Vagina (tissue), 2 donors: ENCODE data around the gene ADAMTS17. TPM values are rescaled to one million over a fixed set of nuclear protein-coding genes. Genes with fewer than 3 reads are reported as not detected.

Experiments
- DNase-seq, 2 donors: peaks; one replicate each; pipeline ENCODE4 v3.0.0-alpha.2; 2017; ENCODE audit errors: extremely low spot score in 2 of 2
- H3K27ac ChIP-seq: fragments of 200-600 bp; sonication (generic); one replicate; pipeline ENCODE4 v1.5.1; 2019
- H3K27me3 ChIP-seq: fragments of 200-600 bp; sonication (generic); one replicate; pipeline ENCODE4 v1.5.1; 2019
- H3K36me3 ChIP-seq, 2 donors: fragments of 200-600 bp; sonication (generic); one replicate each; pipeline ENCODE4 v1.5.1; 2017 to 2019
- H3K4me1 ChIP-seq: fragments of 200-600 bp; sonication (generic); one replicate; pipeline ENCODE4 v1.5.1; 2019
- H3K4me3 ChIP-seq, 2 donors: fragments of 200-600 bp; sonication (generic); 1 replicate in 1 of 2; 2 replicates in 1 of 2; pipeline ENCODE4 v1.5.1; 2016 to 2019
- H3K9me3 ChIP-seq: fragments of 200-600 bp; sonication (generic); one replicate; pipeline ENCODE4 v1.5.1; 2019
- POLR2A ChIP-seq, 2 donors: fragments of 450-650 bp; IDR thresholded peaks; one replicate each; pipeline ENCODE4 v1.6.1; 2017; ENCODE audit warnings: antibody characterized with exemption in 2 of 2, mild to moderate bottlenecking in 2 of 2, moderate library complexity in 2 of 2
- POLR2AphosphoS5 ChIP-seq, 2 donors: sonication (generic); formaldehyde crosslinking; IDR thresholded peaks; one replicate each; pipeline ENCODE4 v1.9.0; 2017; ENCODE audit warnings: antibody characterized with exemption in 2 of 2, mild to moderate bottlenecking in 2 of 2, low read depth in 1 of 2; ENCODE audit not compliant: insufficient read depth in 1 of 2
- intact Hi-C: fragments of 100-400 bp; cut with DNase I; formaldehyde crosslinking; loops from one replicate; pipeline ENCODE4 v1.15.1; 2023
- total RNA-seq: library from RNA; depleted of rRNA; stranded (reverse); fragments of >200 nt; gene quantifications from one replicate; pipeline ENCODE4 v1.2.3, GENCODE V29; 2016
- TF ChIP-seq, protein P1 (sequence below), 3 experiments: fragments of 450-650 bp in 2 of 3; fragments of 200-600 bp in 1 of 3; sonication (generic) in 1 of 3; IDR thresholded peaks; one replicate each; pipeline ENCODE4 v1.5.1; 2017 to 2019; ENCODE audit warnings: antibody characterized with exemption in 3 of 3, mild to moderate bottlenecking in 2 of 3, moderate library complexity in 2 of 3

Gene ADAMTS17
- total RNA-seq, 1 donor from 2014 or later, result 16.0 TPM

GRCh38 chr15:100131321-100132224 is 210.2 kb downstream of the ADAMTS17 start:
- peaks cover 7% of the 10 kb centered on the region for H3K4me1 ChIP-seq
- no peak overlapping the region for H3K27ac ChIP-seq
- no peak for DNase-seq
- intact Hi-C loops, result no loop called here
- H3K4me3 ChIP-seq, result peak overlapping the region in 1 of 2 donors; percentile 10
- TF ChIP-seq POLR2AphosphoS5 (IDR thresholded peaks at IDR 0.05; ENCODE audit: insufficient read depth in 1 of 2, low read depth in 1 of 2), result no peak
- no peaks in the 10 kb centered on the region for H3K27me3 ChIP-seq
- no peaks in the 10 kb centered on the region for H3K9me3 ChIP-seq
- H3K36me3 ChIP-seq, result no peaks in the 10 kb centered on the region

DNA sequence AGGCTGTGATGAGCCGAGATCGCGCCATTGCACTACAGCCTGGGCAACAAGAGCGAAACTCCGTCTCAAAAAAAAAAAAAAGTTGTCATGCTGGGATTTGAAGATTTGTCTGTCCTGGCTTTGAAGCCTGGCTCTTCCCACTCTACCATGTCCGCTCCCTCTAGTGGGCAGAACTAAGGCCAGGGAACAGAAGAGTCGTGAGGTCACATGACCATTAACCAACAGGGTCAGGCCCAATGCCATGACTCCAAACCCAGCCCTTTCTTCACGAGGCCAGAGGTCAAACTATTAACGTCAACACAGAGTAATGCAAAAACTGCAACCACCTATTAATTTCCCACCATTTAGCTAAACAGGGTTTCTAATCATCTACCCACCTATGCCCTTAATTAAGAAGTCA is 212.1 kb downstream of the ADAMTS17 start:
- H3K27ac ChIP-seq, result no peak overlapping the region
- no peak for DNase-seq
- H3K4me3 ChIP-seq, result no peak overlapping the region
- H3K27me3 ChIP-seq, result no peaks in the 10 kb centered on the region
- no peak for TF ChIP-seq POLR2A (IDR thresholded peaks at IDR 0.05)
- no peak for TF ChIP-seq POLR2AphosphoS5 (IDR thresholded peaks at IDR 0.05; ENCODE audit: insufficient read depth in 1 of 2, low read depth in 1 of 2)
- TF ChIP-seq, protein P1, sequence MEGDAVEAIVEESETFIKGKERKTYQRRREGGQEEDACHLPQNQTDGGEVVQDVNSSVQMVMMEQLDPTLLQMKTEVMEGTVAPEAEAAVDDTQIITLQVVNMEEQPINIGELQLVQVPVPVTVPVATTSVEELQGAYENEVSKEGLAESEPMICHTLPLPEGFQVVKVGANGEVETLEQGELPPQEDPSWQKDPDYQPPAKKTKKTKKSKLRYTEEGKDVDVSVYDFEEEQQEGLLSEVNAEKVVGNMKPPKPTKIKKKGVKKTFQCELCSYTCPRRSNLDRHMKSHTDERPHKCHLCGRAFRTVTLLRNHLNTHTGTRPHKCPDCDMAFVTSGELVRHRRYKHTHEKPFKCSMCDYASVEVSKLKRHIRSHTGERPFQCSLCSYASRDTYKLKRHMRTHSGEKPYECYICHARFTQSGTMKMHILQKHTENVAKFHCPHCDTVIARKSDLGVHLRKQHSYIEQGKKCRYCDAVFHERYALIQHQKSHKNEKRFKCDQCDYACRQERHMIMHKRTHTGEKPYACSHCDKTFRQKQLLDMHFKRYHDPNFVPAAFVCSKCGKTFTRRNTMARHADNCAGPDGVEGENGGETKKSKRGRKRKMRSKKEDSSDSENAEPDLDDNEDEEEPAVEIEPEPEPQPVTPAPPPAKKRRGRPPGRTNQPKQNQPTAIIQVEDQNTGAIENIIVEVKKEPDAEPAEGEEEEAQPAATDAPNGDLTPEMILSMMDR (IDR thresholded peaks at IDR 0.05), result no peak
- intact Hi-C loops, result no loop called here
- peaks cover 7% of the 10 kb centered on the region for H3K4me1 ChIP-seq
- no peaks in the 10 kb centered on the region for H3K9me3 ChIP-seq
- no peaks in the 10 kb centered on the region for H3K36me3 ChIP-seq

DNA sequence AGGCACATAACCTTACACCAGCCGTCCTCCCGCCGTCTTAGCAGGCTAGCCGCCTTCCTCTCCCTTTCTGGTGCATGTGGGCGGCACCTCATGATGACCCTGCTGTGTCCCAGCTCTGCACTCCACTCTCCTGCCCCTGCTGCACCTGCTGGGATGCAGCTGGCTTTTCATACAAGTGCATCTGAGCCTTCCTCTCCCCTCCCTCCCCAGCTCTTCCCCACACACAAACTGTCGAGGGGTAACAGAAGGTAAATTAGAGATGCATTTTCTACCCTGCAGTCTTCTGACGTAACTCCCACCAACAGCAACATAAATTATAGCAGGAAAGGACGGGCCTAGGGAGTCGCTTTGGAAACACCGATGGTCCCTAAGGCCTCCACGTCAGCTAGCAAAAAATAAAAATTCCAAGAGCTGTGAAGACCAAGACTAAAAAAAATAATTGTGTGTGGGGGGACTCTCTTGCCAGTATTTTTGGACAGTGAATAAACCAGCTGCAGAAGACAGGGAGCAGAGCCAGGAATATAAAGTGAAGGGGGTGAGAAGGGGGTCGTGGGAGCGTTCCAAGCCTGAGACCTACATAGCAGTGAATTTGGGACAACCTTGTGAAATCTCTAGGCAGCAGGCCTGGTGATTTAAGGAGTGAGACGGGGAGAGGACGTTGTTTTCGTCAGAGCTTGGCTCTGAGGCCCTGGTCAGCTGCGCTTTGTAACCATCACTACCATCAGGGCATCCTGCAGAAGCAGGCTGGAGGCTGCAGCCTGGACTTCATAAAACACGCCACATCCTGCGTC is 216.2 kb downstream of the ADAMTS17 start:
- TF ChIP-seq POLR2A (IDR thresholded peaks at IDR 0.05) (no peak), POLR2AphosphoS5 (IDR thresholded peaks at IDR 0.05; ENCODE audit: insufficient read depth in 1 of 2, low read depth in 1 of 2) (peak; percentile 67 to 72)

DNA sequence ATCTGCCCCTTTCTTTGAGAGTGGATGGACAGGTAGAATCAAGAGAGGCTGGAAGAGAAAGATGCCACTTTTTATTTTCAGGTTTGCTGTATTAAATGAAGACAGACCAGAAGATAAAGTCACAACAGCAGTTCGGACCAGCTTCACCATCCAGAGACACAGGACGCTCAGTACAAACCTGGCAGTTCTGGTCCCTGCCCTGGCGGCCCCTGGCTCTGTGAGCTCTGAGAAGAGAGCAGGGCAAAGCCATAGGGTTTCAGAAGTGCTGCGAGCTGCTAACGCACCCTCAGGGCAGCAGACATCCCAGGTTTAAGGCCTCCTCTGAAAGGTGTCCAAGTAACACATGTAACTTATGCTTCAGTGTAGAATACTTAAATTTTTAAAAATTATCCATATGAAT is 216.8 kb downstream of the ADAMTS17 start:
- no peak for DNase-seq
- no peak overlapping the region for H3K4me3 ChIP-seq
- TF ChIP-seq, protein P1 (IDR thresholded peaks at IDR 0.05), result no peak
- TF ChIP-seq POLR2AphosphoS5 (IDR thresholded peaks at IDR 0.05; ENCODE audit: insufficient read depth in 1 of 2, low read depth in 1 of 2) (no peak), POLR2A (IDR thresholded peaks at IDR 0.05) (no peak)
- H3K4me1 ChIP-seq, result no peaks in the 10 kb centered on the region
- no peaks in the 10 kb centered on the region for H3K27me3 ChIP-seq
- H3K36me3 ChIP-seq, result no peaks in the 10 kb centered on the region
- intact Hi-C loops, result no loop called here
- H3K27ac ChIP-seq, result peak overlapping the region; percentile 60
- peaks cover 7% of the 10 kb centered on the region for H3K9me3 ChIP-seq

More for the DNA sequence above, 216.2 kb downstream of the ADAMTS17 start:
- Histone ChIP-seq H3K4me3 (no peak overlapping the region), H3K4me1 (no peaks in the 10 kb centered on the region), H3K27me3 (no peaks in the 10 kb centered on the region), H3K36me3 (no peaks in the 10 kb centered on the region), H3K27ac (peak overlapping the region; percentile 60), H3K9me3 (peaks cover 7% of the 10 kb centered on the region)
- peak in 1 of 2 donors; percentile 96 for DNase-seq
- intact Hi-C loops, result no loop called here

- no peaks in the 10 kb centered on the region for H3K4me1 ChIP-seq
- intact Hi-C loops, result no loop called here
- TF ChIP-seq, protein P1 (IDR thresholded peaks at IDR 0.05), result no peak
- no peaks in the 10 kb centered on the region for H3K36me3 ChIP-seq
- H3K9me3 ChIP-seq, result peaks cover 7% of the 10 kb centered on the region
- DNase-seq, result no peak
- H3K27ac ChIP-seq, result no peak overlapping the region
- no peaks in the 10 kb centered on the region for H3K27me3 ChIP-seq
- H3K4me3 ChIP-seq, result no peak overlapping the region
Measured at GRCh38 chr15:100124361-100124760, 217.4 kb downstream of the ADAMTS17 start.
